DND-41 (cell line): Measurements from ENCODE around the gene NTM.

Experiments used
- EZH2 ChIP-seq: IDR thresholded peaks from 3 replicates; pipeline ENCODE4 v1.6.1; 2012; ENCODE audit warnings: borderline replicate concordance, low read depth, mild to moderate bottlenecking, moderate library complexity, low read length, inconsistent platforms; ENCODE audit not compliant: severe bottlenecking
- TF ChIP-seq, protein P1 (sequence below): IDR thresholded peaks from 2 replicates; pipeline ENCODE4 v1.5.1; 2012; ENCODE audit warnings: borderline replicate concordance, low read length, moderate library complexity, mild to moderate bottlenecking; ENCODE audit not compliant: poor library complexity, severe bottlenecking; ENCODE audit errors: extremely low read depth

DNA sequence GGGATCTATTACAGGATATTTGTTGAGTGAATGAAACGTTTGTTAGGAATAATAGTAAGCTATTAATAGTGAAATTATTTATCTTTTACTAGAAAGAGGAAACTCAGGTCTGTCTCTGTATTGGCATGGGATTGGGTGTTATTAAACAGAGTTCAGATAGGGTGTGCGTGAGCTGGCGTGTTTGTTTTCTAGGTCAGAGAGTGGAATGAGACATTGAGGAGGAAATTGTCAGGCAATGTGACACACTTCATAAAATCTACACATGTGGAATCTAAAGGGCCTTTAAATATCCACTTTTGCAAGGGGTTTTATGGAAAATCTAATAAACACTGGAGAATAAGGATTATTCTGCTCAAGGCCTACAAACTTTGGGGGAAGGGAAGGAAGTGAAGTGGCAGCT lies 552.9 kb downstream of the NTM start:
- TF ChIP-seq, protein P1, sequence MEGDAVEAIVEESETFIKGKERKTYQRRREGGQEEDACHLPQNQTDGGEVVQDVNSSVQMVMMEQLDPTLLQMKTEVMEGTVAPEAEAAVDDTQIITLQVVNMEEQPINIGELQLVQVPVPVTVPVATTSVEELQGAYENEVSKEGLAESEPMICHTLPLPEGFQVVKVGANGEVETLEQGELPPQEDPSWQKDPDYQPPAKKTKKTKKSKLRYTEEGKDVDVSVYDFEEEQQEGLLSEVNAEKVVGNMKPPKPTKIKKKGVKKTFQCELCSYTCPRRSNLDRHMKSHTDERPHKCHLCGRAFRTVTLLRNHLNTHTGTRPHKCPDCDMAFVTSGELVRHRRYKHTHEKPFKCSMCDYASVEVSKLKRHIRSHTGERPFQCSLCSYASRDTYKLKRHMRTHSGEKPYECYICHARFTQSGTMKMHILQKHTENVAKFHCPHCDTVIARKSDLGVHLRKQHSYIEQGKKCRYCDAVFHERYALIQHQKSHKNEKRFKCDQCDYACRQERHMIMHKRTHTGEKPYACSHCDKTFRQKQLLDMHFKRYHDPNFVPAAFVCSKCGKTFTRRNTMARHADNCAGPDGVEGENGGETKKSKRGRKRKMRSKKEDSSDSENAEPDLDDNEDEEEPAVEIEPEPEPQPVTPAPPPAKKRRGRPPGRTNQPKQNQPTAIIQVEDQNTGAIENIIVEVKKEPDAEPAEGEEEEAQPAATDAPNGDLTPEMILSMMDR: no peak
- no peak for TF ChIP-seq EZH2
